Peyer's patch (tissue), 4 donors: ENCODE results near the gene JAK1.

Source experiments
- CTCF ChIP-seq, 6 experiments: fragments of 450-650 bp in 4 of 6; fragments of 200-600 bp in 2 of 6; sonication (generic) in 1 of 6; IDR thresholded peaks; one replicate each; pipeline ENCODE4 v1.5.1; 2017 to 2019; ENCODE audit warnings: antibody characterized with exemption in 6 of 6, mild to moderate bottlenecking in 3 of 6, moderate library complexity in 1 of 6
- POLR2A ChIP-seq, 2 donors: fragments of 450-650 bp; IDR thresholded peaks; one replicate each; pipeline ENCODE4 v1.5.1; 2017; ENCODE audit warnings: antibody characterized with exemption in 2 of 2, mild to moderate bottlenecking in 2 of 2, moderate library complexity in 2 of 2

GRCh38 chr1:64872067-64872466 lies 94.3 kb downstream of the JAK1 start:
- no peak for TF ChIP-seq CTCF (IDR thresholded peaks at IDR 0.05)
- no peak for TF ChIP-seq POLR2A (IDR thresholded peaks at IDR 0.05)
